Keratinocyte (primary cell): Measurements from ENCODE around the gene CUL1. TPM values are rescaled to one million over a fixed set of nuclear protein-coding genes. Genes with fewer than 3 reads are reported as not detected.

Source experiments
- DNase-seq: peaks from one replicate; pipeline ENCODE4 v3.0.0-alpha.2; 2011; ENCODE audit warnings: low read depth, missing footprints, low spot score
- FAIRE-seq: peaks from 2 replicates; lab custom pipeline; 2011; peaks lifted over from hg19 to GRCh38; lab: Jason Lieb, UNC
- H2AFZ ChIP-seq: 2 replicates; pipeline ENCODE4 v1.6.0; 2012; ENCODE audit warnings: low read length, control low read depth, inconsistent platforms; ENCODE audit not compliant: control insufficient read depth
- H3K27ac ChIP-seq: 2 replicates; pipeline ENCODE4 v1.5.1; 2011; ENCODE audit warnings: low read length; ENCODE audit not compliant: control insufficient read depth, insufficient read depth
- H3K27me3 ChIP-seq: 3 replicates; pipeline ENCODE4 v1.6.0; 2011; ENCODE audit warnings: low read length; ENCODE audit not compliant: control insufficient read depth, insufficient read depth; ENCODE audit errors: extremely low read depth
- H3K36me3 ChIP-seq, 2 experiments: 2 replicates in 1 of 2; 3 replicates in 1 of 2; pipeline ENCODE4 v1.5.1; 2011; ENCODE audit warnings: low read length in 2 of 2, mild to moderate bottlenecking in 1 of 2; ENCODE audit not compliant: control insufficient read depth in 2 of 2, insufficient read depth in 2 of 2; ENCODE audit errors: extremely low read depth in 1 of 2
- H3K4me1 ChIP-seq: 3 replicates; pipeline ENCODE4 v1.5.1; 2011; ENCODE audit warnings: low read length; ENCODE audit not compliant: control insufficient read depth, insufficient read depth; ENCODE audit errors: extremely low read depth
- H3K4me2 ChIP-seq: 3 replicates; pipeline ENCODE4 v1.6.0; 2011; ENCODE audit warnings: low read depth, low read length; ENCODE audit not compliant: control insufficient read depth, insufficient read depth; ENCODE audit errors: extremely low read depth
- H3K4me3 ChIP-seq, 3 experiments: fragments of 200-600 bp in 1 of 3; sonication (generic) in 1 of 3; 2 replicates in 2 of 3; 3 replicates in 1 of 3; pipeline ENCODE4 v1.5.1; 2011 to 2016; ENCODE audit warnings: low read length in 3 of 3, mild to moderate bottlenecking in 3 of 3, control low read depth in 2 of 3, inconsistent platforms in 1 of 3, low read depth in 1 of 3, mixed read lengths in 1 of 3, mixed run types in 1 of 3, moderate library complexity in 1 of 3; ENCODE audit not compliant: control insufficient read depth in 2 of 3, insufficient read depth in 2 of 3; ENCODE audit errors: extremely low read depth in 1 of 3
- H3K79me2 ChIP-seq: 2 replicates; pipeline ENCODE4 v1.6.0; 2012; ENCODE audit warnings: low read length; ENCODE audit not compliant: control insufficient read depth, insufficient read depth
- H3K9ac ChIP-seq: 3 replicates; pipeline ENCODE4 v1.6.0; 2011; ENCODE audit warnings: low read length; ENCODE audit not compliant: control insufficient read depth, insufficient read depth; ENCODE audit errors: extremely low read depth
- H3K9me1 ChIP-seq: 3 replicates; pipeline ENCODE4 v1.6.0; 2011; ENCODE audit warnings: low read length; ENCODE audit not compliant: control insufficient read depth, insufficient read depth; ENCODE audit errors: extremely low read depth
- H3K9me3 ChIP-seq: 2 replicates; pipeline ENCODE4 v1.5.1; 2012; ENCODE audit warnings: low read depth, low read length; ENCODE audit not compliant: control insufficient read depth
- H4K20me1 ChIP-seq: 3 replicates; pipeline ENCODE4 v1.6.0; 2011; ENCODE audit warnings: low read length; ENCODE audit not compliant: control insufficient read depth, insufficient read depth; ENCODE audit errors: extremely low read depth
- CTCF ChIP-seq, 3 experiments: IDR thresholded peaks in 1 of 3; conservative IDR thresholded peaks in 1 of 3; optimal IDR thresholded peaks in 1 of 3; 2 replicates in 2 of 3; 3 replicates in 1 of 3; pipeline versions ENCODE3 to v1.5.1; 2011; ENCODE audit warnings: low read length in 3 of 3, mild to moderate bottlenecking in 3 of 3, moderate library complexity in 2 of 3, control low read depth in 1 of 3, inconsistent platforms in 1 of 3; ENCODE audit not compliant: insufficient read depth in 2 of 3; ENCODE audit errors: extremely low read depth in 1 of 3
- EZH2 ChIP-seq: IDR thresholded peaks from one replicate; pipeline ENCODE4 v1.6.1; 2012; ENCODE audit warnings: inconsistent platforms, mild to moderate bottlenecking, low read length, moderate library complexity
- dilution Hi-C: fragments of 300-500 bp; cut with MboI; formaldehyde crosslinking; loops from one replicate; pipeline ENCODE4 v1.7.0; 2020; ENCODE audit warnings: low sequenced_read_pairs; ENCODE audit not compliant: extremely low pct_ligation_motif_present
- polyA plus RNA-seq, 5 experiments: library from polyadenylated mRNA; depleted of rRNA in 3 of 5; stranded (reverse) in 3 of 5; stranded (forward) in 1 of 5; unstranded in 1 of 5; fragments of >200 nt; gene quantifications; 1 replicate in 1 of 5; 2 replicates in 3 of 5; 3 replicates in 1 of 5; pipeline versions ENCODE4 v1.2.1 to v1.2.3, GENCODE V29; 2011 to 2012; ENCODE audit warnings: missing spikeins in 2 of 5, low read depth in 1 of 5, low replicate concordance in 1 of 5

Gene CUL1
- polyA plus RNA-seq, 1 donor (not counting 4 experiments of a cell fraction or from before 2014, with no cell fraction given): 55.4 TPM

GRCh38 chr7:148694631-148695030 is 4.1 kb upstream of the CUL1 start:
- H3K4me1 ChIP-seq: peaks cover 18% of the 10 kb centered on the region
- H3K9me1 ChIP-seq: no peaks in the 10 kb centered on the region
- DNase-seq: no peak
- dilution Hi-C loops: no loop called here
- H4K20me1 ChIP-seq: no peaks in the 10 kb centered on the region
- H2AFZ ChIP-seq: no peak overlapping the region
- no peak overlapping the region for H3K4me3 ChIP-seq
- H3K27me3 ChIP-seq: no peaks in the 10 kb centered on the region
- no peaks in the 10 kb centered on the region for H3K36me3 ChIP-seq
- no peak for TF ChIP-seq CTCF (optimal IDR thresholded peaks at IDR 0.05 in 1 of 3, IDR thresholded peaks at IDR 0.05 in 1 of 3, conservative IDR thresholded peaks at IDR 0.05 in 1 of 3; ENCODE audit: extremely low read depth in 1 of 3, insufficient read depth in 2 of 3, low read length in 3 of 3)
- TF ChIP-seq EZH2: no peak
- no peak overlapping the region for H3K9ac ChIP-seq
- peaks cover 9% of the 10 kb centered on the region for H3K79me2 ChIP-seq
- no peak overlapping the region for H3K27ac ChIP-seq
- FAIRE-seq: no peak
- H3K4me2 ChIP-seq: no peak overlapping the region
- H3K9me3 ChIP-seq: no peaks in the 10 kb centered on the region

DNA sequence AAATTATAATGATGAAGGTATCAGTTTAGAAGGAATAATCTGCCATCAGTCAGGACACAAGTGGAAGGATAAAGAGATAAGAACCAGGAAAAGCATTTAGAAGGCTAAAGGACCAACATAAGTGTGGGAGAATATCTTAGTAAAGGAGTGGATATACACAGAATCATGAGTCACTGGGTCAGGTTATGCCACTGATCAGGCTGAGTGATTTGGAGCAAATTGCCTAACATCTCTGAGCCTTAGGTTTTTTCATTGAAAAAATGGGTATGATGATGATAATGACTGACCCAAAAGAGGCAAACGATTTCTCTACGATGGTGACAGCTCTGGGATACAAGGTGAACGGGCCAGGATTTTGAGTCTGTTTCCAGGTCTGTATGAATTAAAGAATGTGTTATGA is 2.8 kb upstream of the CUL1 start:
- FAIRE-seq (no peak), DNase-seq (no peak)
- Histone ChIP-seq H3K4me3 (no peak overlapping the region), H3K4me1 (peaks cover 24% of the 10 kb centered on the region), H3K9me1 (no peaks in the 10 kb centered on the region), H3K79me2 (peaks cover 22% of the 10 kb centered on the region), H2AFZ (no peak overlapping the region), H3K27ac (no peak overlapping the region), H3K9me3 (no peaks in the 10 kb centered on the region), H4K20me1 (peaks cover 3% of the 10 kb centered on the region), H3K9ac (no peak overlapping the region), H3K4me2 (peak overlapping the region; percentile 17), H3K27me3 (no peaks in the 10 kb centered on the region), H3K36me3 (no peaks in the 10 kb centered on the region)
- dilution Hi-C loops: no loop called here
- TF ChIP-seq EZH2: no peak
- TF ChIP-seq CTCF (optimal IDR thresholded peaks at IDR 0.05 in 1 of 3, IDR thresholded peaks at IDR 0.05 in 1 of 3, conservative IDR thresholded peaks at IDR 0.05 in 1 of 3; ENCODE audit: extremely low read depth in 1 of 3, insufficient read depth in 2 of 3, low read length in 3 of 3): no peak
